MM.1S (cell line): ENCODE results near the gene RNF212B.
"Not testable (repeated sequence)": the region's sequence is repeated elsewhere in the genome, so short reads cannot be mapped to it uniquely, and the experiment has no call there.

Experiments
- DNase-seq: peaks from one replicate; pipeline ENCODE4 v3.0.0-alpha.2; 2015
- H2AFZ ChIP-seq: fragments of 300-600 bp; sonication (generic); 2 replicates; pipeline ENCODE4 v1.6.0; 2016; ENCODE audit warnings: antibody characterized with exemption, low read length
- H3F3A ChIP-seq: fragments of 300-600 bp; sonication (generic); 2 replicates; pipeline ENCODE4 v1.6.1; 2016; ENCODE audit warnings: mild to moderate bottlenecking, antibody characterized with exemption, low read length, moderate library complexity, mixed read lengths; ENCODE audit not compliant: insufficient read depth
- H3K27ac ChIP-seq: fragments of 300-600 bp; sonication (generic); 2 replicates; pipeline ENCODE4 v1.5.1; 2016; ENCODE audit warnings: mild to moderate bottlenecking, low read length
- H3K27me3 ChIP-seq: fragments of 300-600 bp; sonication (generic); replicated peaks from 2 replicates; pipeline ENCODE4 v1.6.0; 2016; ENCODE audit warnings: low read length; ENCODE audit not compliant: insufficient read depth
- H3K36me3 ChIP-seq: fragments of 300-600 bp; sonication (generic); replicated peaks from 2 replicates; pipeline ENCODE4 v1.6.1; 2016; ENCODE audit warnings: mild to moderate bottlenecking, low read length, mixed read lengths; ENCODE audit not compliant: insufficient read depth
- H3K4me1 ChIP-seq: fragments of 300-600 bp; sonication (generic); 2 replicates; pipeline ENCODE4 v1.6.1; 2016; ENCODE audit warnings: low read length, mixed read lengths
- H3K4me2 ChIP-seq: fragments of 300-600 bp; sonication (generic); 2 replicates; pipeline ENCODE4 v1.6.0; 2016; ENCODE audit warnings: low read depth, low read length
- H3K4me3 ChIP-seq: fragments of 300-600 bp; sonication (generic); 2 replicates; pipeline ENCODE4 v1.5.1; 2016; ENCODE audit warnings: low read length, mixed read lengths
- H3K79me2 ChIP-seq: fragments of 300-600 bp; sonication (generic); 2 replicates; pipeline ENCODE4 v1.6.1; 2016; ENCODE audit warnings: mixed run types, low read length, mixed read lengths
- H3K9ac ChIP-seq: fragments of 300-600 bp; sonication (generic); 2 replicates; pipeline ENCODE4 v1.6.1; 2016; ENCODE audit warnings: low read length, mixed read lengths
- H3K9me2 ChIP-seq: fragments of 300-600 bp; sonication (generic); replicated peaks from 2 replicates; pipeline ENCODE4 v1.6.1; 2016; ENCODE audit warnings: mild to moderate bottlenecking, low read length, mixed read lengths; ENCODE audit not compliant: insufficient read depth
- H3K9me3 ChIP-seq: fragments of 300-600 bp; sonication (generic); replicated peaks from 2 replicates; pipeline ENCODE4 v1.6.1; 2016; ENCODE audit warnings: mild to moderate bottlenecking, low read length, mixed read lengths; ENCODE audit not compliant: insufficient read depth
- H4K20me1 ChIP-seq: fragments of 300-600 bp; sonication (generic); 2 replicates; pipeline ENCODE4 v1.6.1; 2016; ENCODE audit warnings: mild to moderate bottlenecking, low read length, moderate library complexity, mixed read lengths; ENCODE audit not compliant: insufficient read depth
- EZH2 ChIP-seq: fragments of 300-600 bp; sonication (generic); optimal IDR thresholded peaks from 2 replicates; pipeline ENCODE3; 2017; ENCODE audit warnings: low read depth, mild to moderate bottlenecking, antibody characterized with exemption, low read length, mixed read lengths
- EZH2phosphoT487 ChIP-seq: fragments of 300-600 bp; sonication (generic); IDR thresholded peaks from 2 replicates; pipeline ENCODE4 v1.6.1; 2018; ENCODE audit warnings: antibody characterized with exemption, low read length
- TF ChIP-seq, protein P1 (sequence below): fragments of 300-600 bp; sonication (generic); IDR thresholded peaks from 2 replicates; pipeline ENCODE4 v1.5.1; 2016; ENCODE audit warnings: antibody characterized with exemption, low read length, mixed read lengths

Gene RNF212B

DNA sequence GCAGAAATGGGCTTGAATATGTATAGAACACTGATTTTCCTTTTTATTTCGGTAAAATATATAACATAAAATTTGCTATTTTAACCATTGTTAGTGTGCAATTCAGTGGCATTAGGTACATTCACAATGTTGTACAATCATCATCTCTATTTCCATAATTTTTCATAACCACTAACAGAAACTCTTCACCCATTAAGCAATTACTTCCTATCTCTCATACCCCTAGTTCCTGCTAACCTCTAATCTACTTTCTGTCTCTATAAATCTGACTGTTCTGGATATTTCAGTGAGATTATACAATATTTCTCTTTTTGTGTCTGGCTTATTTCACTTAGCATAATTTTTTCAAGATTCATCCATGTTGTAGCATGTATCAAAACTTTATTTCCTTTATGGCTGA lies 8.9 kb upstream of the RNF212B start:
- no peaks in the 10 kb centered on the region for H3F3A ChIP-seq
- TF ChIP-seq EZH2phosphoT487 (no peak), EZH2 (no peak)
- TF ChIP-seq, protein P1, sequence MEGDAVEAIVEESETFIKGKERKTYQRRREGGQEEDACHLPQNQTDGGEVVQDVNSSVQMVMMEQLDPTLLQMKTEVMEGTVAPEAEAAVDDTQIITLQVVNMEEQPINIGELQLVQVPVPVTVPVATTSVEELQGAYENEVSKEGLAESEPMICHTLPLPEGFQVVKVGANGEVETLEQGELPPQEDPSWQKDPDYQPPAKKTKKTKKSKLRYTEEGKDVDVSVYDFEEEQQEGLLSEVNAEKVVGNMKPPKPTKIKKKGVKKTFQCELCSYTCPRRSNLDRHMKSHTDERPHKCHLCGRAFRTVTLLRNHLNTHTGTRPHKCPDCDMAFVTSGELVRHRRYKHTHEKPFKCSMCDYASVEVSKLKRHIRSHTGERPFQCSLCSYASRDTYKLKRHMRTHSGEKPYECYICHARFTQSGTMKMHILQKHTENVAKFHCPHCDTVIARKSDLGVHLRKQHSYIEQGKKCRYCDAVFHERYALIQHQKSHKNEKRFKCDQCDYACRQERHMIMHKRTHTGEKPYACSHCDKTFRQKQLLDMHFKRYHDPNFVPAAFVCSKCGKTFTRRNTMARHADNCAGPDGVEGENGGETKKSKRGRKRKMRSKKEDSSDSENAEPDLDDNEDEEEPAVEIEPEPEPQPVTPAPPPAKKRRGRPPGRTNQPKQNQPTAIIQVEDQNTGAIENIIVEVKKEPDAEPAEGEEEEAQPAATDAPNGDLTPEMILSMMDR: no peak
- no peaks in the 10 kb centered on the region for H3K9me3 ChIP-seq
- no peak overlapping the region for H3K27ac ChIP-seq
- no peak overlapping the region for H3K4me3 ChIP-seq
- no peak for DNase-seq
- no peaks in the 10 kb centered on the region for H4K20me1 ChIP-seq
- H3K27me3 ChIP-seq: no peaks in the 10 kb centered on the region
- no peaks in the 10 kb centered on the region for H3K36me3 ChIP-seq
- H3K4me1 ChIP-seq: no peaks in the 10 kb centered on the region
- H3K9me2 ChIP-seq: no peaks in the 10 kb centered on the region
- H3K79me2 ChIP-seq: no peaks in the 10 kb centered on the region
- no peak overlapping the region for H3K9ac ChIP-seq
- H3K4me2 ChIP-seq: no peak overlapping the region
- H2AFZ ChIP-seq: no peak overlapping the region

DNA sequence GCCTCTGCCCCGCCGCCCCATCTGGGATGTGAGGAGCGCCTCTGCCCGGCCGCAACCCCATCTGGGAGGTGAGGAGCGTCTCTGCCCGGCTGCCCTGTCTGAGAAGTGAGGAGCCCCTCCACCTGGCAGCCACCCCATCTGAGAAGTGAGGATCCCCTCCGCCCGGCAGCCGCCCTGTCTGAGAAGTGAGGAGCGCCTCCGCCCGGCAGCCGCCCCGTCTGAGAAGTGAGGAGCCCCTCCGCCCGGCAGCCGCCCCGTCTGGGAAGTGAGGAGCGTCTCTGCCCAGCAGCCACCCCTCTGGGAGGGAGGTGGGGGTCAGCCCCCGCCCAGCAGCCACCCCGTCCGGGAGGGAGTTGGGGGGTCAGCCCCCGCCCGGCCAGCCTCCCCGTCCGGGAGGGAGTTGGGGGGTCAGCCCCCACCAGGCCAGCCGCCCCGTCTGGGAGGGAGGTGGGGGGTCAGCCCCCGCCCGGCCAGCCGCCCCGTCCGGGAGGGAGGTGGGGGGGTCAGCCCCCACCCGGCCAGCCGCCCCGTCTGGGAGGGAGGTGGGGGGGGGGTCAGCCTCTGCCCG lies 5.4 kb upstream of the RNF212B start:
- not testable (repeated sequence) for H3K4me1 ChIP-seq

DNA sequence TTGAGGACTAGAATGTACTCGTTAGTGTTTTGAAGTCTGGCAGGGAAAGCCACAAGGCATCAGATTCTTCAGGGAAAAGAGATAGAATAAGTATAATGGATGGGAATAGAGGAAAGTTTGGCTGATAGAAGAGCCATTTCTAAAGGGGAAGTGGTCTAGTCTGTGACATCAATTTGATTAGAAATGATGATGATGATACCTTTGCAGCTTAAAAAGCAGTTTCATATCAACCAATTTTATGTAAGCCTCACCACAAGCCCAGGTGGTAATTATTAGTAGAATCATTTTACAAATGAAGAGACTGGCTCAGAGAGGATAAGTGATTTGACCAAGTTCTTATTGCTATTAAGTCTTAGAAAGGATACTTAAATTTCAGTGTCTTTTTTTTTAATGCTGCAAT lies 2.9 kb downstream of the RNF212B start:
- no peak for DNase-seq
- Histone ChIP-seq H3K27ac (no peak overlapping the region), H3K9me3 (no peaks in the 10 kb centered on the region), H3K9ac (no peak overlapping the region), H2AFZ (no peak overlapping the region), H3K9me2 (no peaks in the 10 kb centered on the region), H3K27me3 (no peaks in the 10 kb centered on the region), H3F3A (no peaks in the 10 kb centered on the region; the same call in 1 of the 2 replicates), H3K36me3 (no peaks in the 10 kb centered on the region), H4K20me1 (no peaks in the 10 kb centered on the region), H3K4me1 (no peaks in the 10 kb centered on the region), H3K4me3 (no peak overlapping the region), H3K4me2 (no peak overlapping the region), H3K79me2 (no peaks in the 10 kb centered on the region)
- TF ChIP-seq, protein P1: no peak
- TF ChIP-seq EZH2 (no peak), EZH2phosphoT487 (no peak)

More for the DNA sequence above, 5.4 kb upstream of the RNF212B start:
- not testable (repeated sequence) for H3K27me3 ChIP-seq, H3F3A ChIP-seq, H3K79me2 ChIP-seq, H3K9me2 ChIP-seq, H3K9ac ChIP-seq, H4K20me1 ChIP-seq, H3K4me3 ChIP-seq, H3K9me3 ChIP-seq, H3K4me2 ChIP-seq, DNase-seq, H3K36me3 ChIP-seq, H3K27ac ChIP-seq, H2AFZ ChIP-seq

DNA sequence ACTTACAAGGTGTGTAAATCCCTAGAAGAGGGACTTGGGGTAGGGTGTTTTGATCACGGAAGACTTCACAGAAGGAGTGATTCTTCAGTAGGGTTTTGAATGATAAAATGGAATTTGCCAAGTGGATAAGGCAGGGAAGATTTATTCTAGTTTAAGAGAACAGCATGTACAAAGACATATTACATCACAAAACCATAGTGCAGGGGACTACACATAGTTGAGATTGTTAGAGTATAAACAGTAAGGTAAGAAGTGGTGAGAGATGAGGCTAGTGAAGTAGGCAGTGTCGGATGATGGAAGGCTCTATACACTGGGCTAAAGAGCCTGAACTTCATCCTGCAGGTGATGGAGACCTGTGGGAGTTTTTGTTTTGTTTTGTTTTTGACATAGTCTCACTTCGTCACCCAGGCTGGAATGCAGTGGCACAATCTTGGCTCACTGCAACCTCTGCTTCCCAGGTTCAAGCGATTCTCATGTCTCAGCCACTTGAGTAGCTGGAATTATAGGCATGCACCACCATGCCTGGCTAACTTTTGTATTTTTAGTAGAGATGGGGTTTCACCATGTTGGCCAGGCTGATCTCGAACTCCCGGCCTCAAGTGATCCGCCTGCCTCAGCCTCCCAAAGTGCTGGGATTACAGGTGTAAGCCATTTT lies 3.5 kb downstream of the RNF212B start:
- H3K27me3 ChIP-seq, H3K4me3 ChIP-seq, H3K36me3 ChIP-seq, H3K9me2 ChIP-seq, H4K20me1 ChIP-seq, H3K9ac ChIP-seq, H3F3A ChIP-seq, H3K4me2 ChIP-seq, H2AFZ ChIP-seq, H3K4me1 ChIP-seq, DNase-seq, H3K9me3 ChIP-seq, H3K27ac ChIP-seq, H3K79me2 ChIP-seq: not testable (repeated sequence)
